Endothelial cell of umbilical vein (primary cell): ENCODE results near the gene KRT6A. TPM values are rescaled to one million over a fixed set of nuclear protein-coding genes. Genes with fewer than 3 reads are reported as not detected.

Source experiments
- BruUV-seq: library from RNA; stranded (reverse); fragments of 400-500 nt; replicated peaks from 2 replicates; lab custom pipeline; 2021; lab: Mats Ljungman, UMichigan
- CTCF ChIA-PET: fragments of 300-600, 350-600 bp; sonication (Branson Sonifier 250); formaldehyde crosslinking; loops from one replicate; lab custom pipeline; 2021; ENCODE audit warnings: antibody characterized with exemption, inconsistent platforms; lab: Charles Lee
- POLR2A ChIA-PET: fragments of 300-600, 350-600 bp; sonication (Branson Sonifier 250); formaldehyde crosslinking; loops from one replicate; lab custom pipeline; 2021; ENCODE audit warnings: antibody characterized with exemption, inconsistent platforms; lab: Charles Lee
- DNase-seq: peaks from one replicate; pipeline ENCODE4 v3.0.0-alpha.2; 2011; ENCODE audit warnings: low read depth, low spot score
- FAIRE-seq: peaks from 2 replicates; lab custom pipeline; 2011; peaks lifted over from hg19 to GRCh38; lab: Jason Lieb, UNC
- H2AFZ ChIP-seq: 2 replicates; pipeline ENCODE4 v1.6.0; 2012; ENCODE audit warnings: low read depth, low read length, control low read depth, inconsistent platforms
- H3K27ac ChIP-seq: 2 replicates; pipeline ENCODE4 v1.5.1; 2011; ENCODE audit warnings: low read depth, mild to moderate bottlenecking, control low read depth, low read length, moderate library complexity; ENCODE audit not compliant: insufficient read depth
- H3K27me3 ChIP-seq, 2 experiments: 2 replicates each; pipeline versions ENCODE4 v1.6.0 to v1.6.1; 2011; ENCODE audit warnings: low read length in 2 of 2, mixed read lengths in 1 of 2; ENCODE audit not compliant: control insufficient read depth in 2 of 2, insufficient read depth in 2 of 2
- H3K36me3 ChIP-seq, 2 experiments: 2 replicates in 1 of 2; 3 replicates in 1 of 2; pipeline ENCODE4 v1.5.1; 2011; ENCODE audit warnings: low read length in 2 of 2, mild to moderate bottlenecking in 1 of 2, moderate library complexity in 1 of 2; ENCODE audit not compliant: control insufficient read depth in 2 of 2, insufficient read depth in 2 of 2; ENCODE audit errors: extremely low read depth in 1 of 2
- H3K4me1 ChIP-seq: 3 replicates; pipeline ENCODE4 v1.5.1; 2011; ENCODE audit warnings: mild to moderate bottlenecking, low read length; ENCODE audit not compliant: control insufficient read depth, insufficient read depth; ENCODE audit errors: extremely low read depth
- H3K4me2 ChIP-seq: 2 replicates; pipeline ENCODE4 v1.6.1; 2011; ENCODE audit warnings: low read length, control low read depth, mixed read lengths; ENCODE audit not compliant: insufficient read depth
- H3K4me3 ChIP-seq, 3 experiments: fragments of 200-600 bp in 1 of 3; sonication (generic), shearing (Covaris generic) in 1 of 3; replicated peaks in 1 of 3; 2 replicates each; pipeline ENCODE4 v1.5.1; 2011 to 2016; ENCODE audit warnings: control low read depth in 3 of 3, low read length in 3 of 3, mild to moderate bottlenecking in 2 of 3, inconsistent platforms in 1 of 3, low read depth in 1 of 3, moderate library complexity in 1 of 3; ENCODE audit not compliant: insufficient read depth in 1 of 3
- H3K79me2 ChIP-seq: 2 replicates; pipeline ENCODE4 v1.6.0; 2012; ENCODE audit warnings: low read length, inconsistent platforms; ENCODE audit not compliant: control insufficient read depth, insufficient read depth
- H3K9ac ChIP-seq: replicated peaks from 2 replicates; pipeline ENCODE3; 2011; ENCODE audit warnings: low read length, control low read depth; ENCODE audit not compliant: insufficient read depth; ENCODE audit errors: extremely low read depth
- H3K9me1 ChIP-seq: replicated peaks from 3 replicates; pipeline ENCODE4 v1.6.0; 2011; ENCODE audit warnings: mild to moderate bottlenecking, low read length; ENCODE audit not compliant: control insufficient read depth, insufficient read depth; ENCODE audit errors: extremely low read depth
- H3K9me3 ChIP-seq: replicated peaks from 2 replicates; pipeline ENCODE4 v1.5.1; 2012; ENCODE audit warnings: low read length, inconsistent platforms; ENCODE audit not compliant: control insufficient read depth, insufficient read depth
- H4K20me1 ChIP-seq: replicated peaks from 2 replicates; pipeline ENCODE3; 2011; ENCODE audit warnings: mild to moderate bottlenecking, low read length; ENCODE audit not compliant: control insufficient read depth, insufficient read depth; ENCODE audit errors: extremely low read depth
- EZH2 ChIP-seq: IDR thresholded peaks from 2 replicates; pipeline ENCODE4 v1.6.1; 2012; ENCODE audit warnings: borderline replicate concordance, low read depth, mild to moderate bottlenecking, moderate library complexity, low read length, inconsistent platforms; ENCODE audit not compliant: severe bottlenecking
- FOS ChIP-seq: IDR thresholded peaks from 2 replicates; pipeline ENCODE4 v1.6.1; 2011; ENCODE audit warnings: mild to moderate bottlenecking, low read length, moderate library complexity, borderline replicate concordance; ENCODE audit not compliant: insufficient read depth
- GATA2 ChIP-seq: IDR thresholded peaks from 2 replicates; pipeline ENCODE4 v1.7.0; 2011; ENCODE audit warnings: low read depth, mild to moderate bottlenecking, moderate library complexity, mixed read lengths, low read length; ENCODE audit not compliant: insufficient read length, insufficient read depth
- JUN ChIP-seq: IDR thresholded peaks from 2 replicates; pipeline ENCODE4 v1.6.1; 2011; ENCODE audit warnings: borderline replicate concordance, low read depth; ENCODE audit not compliant: insufficient read length, insufficient read depth
- MYC ChIP-seq: IDR thresholded peaks from one replicate; pipeline ENCODE4 v1.6.1; 2011; ENCODE audit warnings: mild to moderate bottlenecking, low read depth, low read length
- POLR2A ChIP-seq: IDR thresholded peaks from 2 replicates; pipeline ENCODE4 v1.6.1; 2012; ENCODE audit warnings: low read depth, mild to moderate bottlenecking, control low read depth, low read length
- POLR2AphosphoS5 ChIP-seq: IDR thresholded peaks from 2 replicates; pipeline ENCODE4 v1.6.1; 2012; ENCODE audit warnings: low read depth, mild to moderate bottlenecking, control low read depth, low read length, moderate library complexity; ENCODE audit not compliant: insufficient read depth
- dilution Hi-C: fragments of 300-500 bp; cut with MboI; formaldehyde crosslinking; loops from one replicate; pipeline ENCODE4 v1.15.0; 2019; ENCODE audit warnings: low sequenced_read_pairs; ENCODE audit not compliant: extremely low pct_ligation_motif_present
- intact Hi-C: fragments of 100-400 bp; cut with micrococcal nuclease; formaldehyde crosslinking; loops from one replicate; pipeline ENCODE4 v1.10.0; 2022
- polyA plus RNA-seq, 4 experiments: library from polyadenylated mRNA; depleted of rRNA in 3 of 4; stranded (reverse) in 3 of 4; unstranded in 1 of 4; fragments of >200 nt; gene quantifications; 2 replicates each; pipeline versions ENCODE4 v1.2.1 to v1.2.3, GENCODE V29; 2011 to 2012; ENCODE audit warnings: missing spikeins in 1 of 4
- total RNA-seq: library from RNA; stranded (reverse); gene quantifications from 2 replicates; pipeline ENCODE4 v1.2.3, GENCODE V29; 2021
- TF ChIP-seq, protein P1 (sequence below), 2 donors: IDR thresholded peaks; 1 replicate in 1 of 2; 2 replicates in 1 of 2; pipeline ENCODE4 v1.5.1; 2011; ENCODE audit warnings: low read length in 2 of 2, mild to moderate bottlenecking in 2 of 2, moderate library complexity in 2 of 2, control low read depth in 1 of 2, inconsistent platforms in 1 of 2, low read depth in 1 of 2; ENCODE audit not compliant: insufficient read depth in 1 of 2; ENCODE audit errors: extremely low read depth in 1 of 2
- TF ChIP-seq, protein P2 (sequence below): IDR thresholded peaks from 2 replicates; pipeline ENCODE4 v1.6.1; 2011; ENCODE audit not compliant: insufficient read depth, insufficient read length

The KRT6A gene
- total and polyA plus RNA-seq, 2 donors (not counting 3 experiments of a cell fraction or from before 2014, with no cell fraction given) = 0.64 TPM; not detected in 1

DNA sequence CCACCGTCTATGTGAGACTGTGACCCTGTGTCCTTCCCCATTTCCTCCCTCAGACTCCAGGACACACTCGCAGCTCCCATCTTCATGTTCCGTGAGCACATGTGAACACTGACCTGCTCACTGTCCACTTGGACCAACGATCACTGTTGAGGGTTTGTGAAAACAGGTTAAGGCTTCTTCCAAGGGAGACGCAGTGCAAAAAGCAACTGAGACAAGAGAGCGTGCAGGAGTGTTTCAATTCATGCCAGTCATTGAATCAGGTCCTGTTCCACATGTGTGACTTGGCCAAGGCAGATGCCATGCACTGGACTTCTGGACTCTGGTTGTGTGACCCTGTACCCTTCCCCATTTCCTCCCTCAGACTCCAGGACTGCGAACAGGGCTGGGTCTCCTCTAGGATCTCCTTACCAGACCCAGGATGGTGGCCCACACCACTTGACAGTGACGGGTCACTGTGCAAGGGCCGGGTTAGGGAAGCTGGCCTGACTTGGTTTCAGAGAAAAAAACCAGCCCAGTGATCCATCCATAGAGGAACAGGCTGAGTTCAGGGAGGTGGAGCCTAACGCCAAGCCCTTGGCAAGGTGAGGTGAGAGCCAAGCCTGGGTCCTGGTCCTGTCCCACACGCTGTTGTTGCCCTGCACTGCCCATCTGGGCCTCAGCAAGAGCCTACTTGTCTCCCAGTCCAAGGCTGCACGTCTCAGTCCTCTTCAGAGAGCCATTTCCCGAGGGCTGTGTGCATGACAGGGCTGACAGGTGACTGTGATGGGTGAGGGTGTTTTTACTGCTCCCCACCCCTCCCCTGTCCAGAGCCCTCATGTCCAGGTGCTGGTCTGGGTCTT is 32.8 kb upstream of the KRT6A start:
- no peak for FAIRE-seq
- POLR2A ChIA-PET = no interaction called here

More for the DNA sequence above, 32.8 kb upstream of the KRT6A start:
- H3K36me3 ChIP-seq = no peaks in the 10 kb centered on the region
- H3K4me1 ChIP-seq = no peaks in the 10 kb centered on the region
- dilution Hi-C loops = no loop called here
- H3K9me1 ChIP-seq = no peaks in the 10 kb centered on the region
- no peaks in the 10 kb centered on the region for H3K79me2 ChIP-seq
- H2AFZ ChIP-seq = no peak overlapping the region
- CTCF ChIA-PET = no interaction called here
- H3K4me2 ChIP-seq = no peak overlapping the region
- no TSS peak for BruUV-seq
- H3K9me3 ChIP-seq = no peaks in the 10 kb centered on the region
- H4K20me1 ChIP-seq = no peaks in the 10 kb centered on the region
- TF ChIP-seq FOS = no peak
- TF ChIP-seq MYC = no peak
- no peak for TF ChIP-seq POLR2AphosphoS5
- TF ChIP-seq, protein P1, sequence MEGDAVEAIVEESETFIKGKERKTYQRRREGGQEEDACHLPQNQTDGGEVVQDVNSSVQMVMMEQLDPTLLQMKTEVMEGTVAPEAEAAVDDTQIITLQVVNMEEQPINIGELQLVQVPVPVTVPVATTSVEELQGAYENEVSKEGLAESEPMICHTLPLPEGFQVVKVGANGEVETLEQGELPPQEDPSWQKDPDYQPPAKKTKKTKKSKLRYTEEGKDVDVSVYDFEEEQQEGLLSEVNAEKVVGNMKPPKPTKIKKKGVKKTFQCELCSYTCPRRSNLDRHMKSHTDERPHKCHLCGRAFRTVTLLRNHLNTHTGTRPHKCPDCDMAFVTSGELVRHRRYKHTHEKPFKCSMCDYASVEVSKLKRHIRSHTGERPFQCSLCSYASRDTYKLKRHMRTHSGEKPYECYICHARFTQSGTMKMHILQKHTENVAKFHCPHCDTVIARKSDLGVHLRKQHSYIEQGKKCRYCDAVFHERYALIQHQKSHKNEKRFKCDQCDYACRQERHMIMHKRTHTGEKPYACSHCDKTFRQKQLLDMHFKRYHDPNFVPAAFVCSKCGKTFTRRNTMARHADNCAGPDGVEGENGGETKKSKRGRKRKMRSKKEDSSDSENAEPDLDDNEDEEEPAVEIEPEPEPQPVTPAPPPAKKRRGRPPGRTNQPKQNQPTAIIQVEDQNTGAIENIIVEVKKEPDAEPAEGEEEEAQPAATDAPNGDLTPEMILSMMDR (IDR thresholded peaks at IDR 0.05; ENCODE audit: extremely low read depth in 1 of 2, insufficient read depth in 1 of 2, low read depth in 1 of 2, low read length in 2 of 2) = no peak
- no peak for TF ChIP-seq JUN
- no peak for TF ChIP-seq POLR2A
- TF ChIP-seq, protein P2, sequence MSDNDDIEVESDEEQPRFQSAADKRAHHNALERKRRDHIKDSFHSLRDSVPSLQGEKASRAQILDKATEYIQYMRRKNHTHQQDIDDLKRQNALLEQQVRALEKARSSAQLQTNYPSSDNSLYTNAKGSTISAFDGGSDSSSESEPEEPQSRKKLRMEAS = no peak
- TF ChIP-seq EZH2 = no peak
- no peak for TF ChIP-seq GATA2
- H3K4me3 ChIP-seq = no peak overlapping the region
- no peak overlapping the region for H3K9ac ChIP-seq
- no peak overlapping the region for H3K27ac ChIP-seq
- intact Hi-C loops = no loop called here
- no peaks in the 10 kb centered on the region for H3K27me3 ChIP-seq
- no peak for DNase-seq
